ENCODE results near the gene TRAPPC11.

The TRAPPC11 gene

GRCh38 chr4:183637461-183637860, 21.6 kb upstream of the TRAPPC11 start:
- Histone ChIP-seq H3K9ac (ENCODE audit: low read depth, low read length, poor library complexity) (no peak overlapping the region), H2BK12ac (ENCODE audit: low read length) (no peak overlapping the region), H3K9me3 (replicated peaks in 1 of 2; ENCODE audit: control insufficient read depth in 2 of 2, insufficient read depth in 1 of 2, low read depth in 1 of 2, low read length in 2 of 2) (no peaks in the 10 kb centered on the region), H3K36me3 (replicated peaks in 1 of 2; ENCODE audit: control insufficient read depth in 2 of 2, insufficient read depth in 2 of 2, low read length in 2 of 2) (peaks cover 0 to 12% of the 10 kb centered on the region in 2 donors), H2AK5ac (ENCODE audit: low read depth, low read length) (no peak overlapping the region), H3K18ac (ENCODE audit: low read length) (no peak overlapping the region), H2AFZ (ENCODE audit: low read length) (no peak overlapping the region), H3K14ac (ENCODE audit: low read length) (no peak overlapping the region), H3K4ac (ENCODE audit: low read length) (no peak overlapping the region), H3K4me1 (ENCODE audit: control insufficient read depth in 2 of 2, insufficient read depth in 1 of 2, low read depth in 1 of 2, low read length in 2 of 2) (peaks cover 5% of the 10 kb centered on the region in 2 donors), H2BK5ac (ENCODE audit: low read length) (no peak overlapping the region), H3K27ac (replicated peaks; ENCODE audit: low read length) (no peak overlapping the region), H3K27me3 (ENCODE audit: control insufficient read depth in 3 of 3, insufficient read depth in 3 of 3, low read depth in 1 of 3, low read length in 3 of 3) (no peaks in the 10 kb centered on the region), H4K91ac (ENCODE audit: low read depth, low read length, poor library complexity) (no peak overlapping the region), H2BK120ac (ENCODE audit: low read depth, low read length) (no peak overlapping the region), H3K4me2 (ENCODE audit: insufficient read depth, low read length, poor library complexity, severe bottlenecking) (no peak overlapping the region), H3K79me1 (ENCODE audit: low read depth, low read length) (no peaks in the 10 kb centered on the region), H3K23ac (ENCODE audit: low read depth, low read length, poor library complexity) (no peak overlapping the region), H4K8ac (ENCODE audit: low read depth, low read length) (no peak overlapping the region), H3K4me3 (ENCODE audit: low read length in 2 of 2) (no peak overlapping the region), H2BK15ac (ENCODE audit: low read length) (no peak overlapping the region)
- no CpG with 5 or more reads among the region's 3 CpGs for WGBS, 2 donors (ENCODE audit: extremely low coverage in 2 of 2, insufficient read length in 2 of 2, insufficient replicate concordance in 1 of 2)
- no peak for DNase-seq (ENCODE audit: low spot score)

- Histone ChIP-seq H2BK15ac (ENCODE audit: low read length) (no peak overlapping the region), H3K4ac (ENCODE audit: low read length) (no peak overlapping the region), H3K14ac (ENCODE audit: low read length) (no peak overlapping the region), H3K9ac (ENCODE audit: low read depth, low read length, poor library complexity) (no peak overlapping the region), H3K9me3 (replicated peaks in 1 of 2; ENCODE audit: control insufficient read depth in 2 of 2, insufficient read depth in 1 of 2, low read depth in 1 of 2, low read length in 2 of 2) (no peaks in the 10 kb centered on the region), H3K18ac (ENCODE audit: low read length) (no peak overlapping the region), H3K4me1 (ENCODE audit: control insufficient read depth in 2 of 2, insufficient read depth in 1 of 2, low read depth in 1 of 2, low read length in 2 of 2) (peaks cover 5% of the 10 kb centered on the region in 2 donors), H4K8ac (ENCODE audit: low read depth, low read length) (no peak overlapping the region), H3K79me1 (ENCODE audit: low read depth, low read length) (no peaks in the 10 kb centered on the region), H3K23ac (ENCODE audit: low read depth, low read length, poor library complexity) (no peak overlapping the region), H2AK5ac (ENCODE audit: low read depth, low read length) (no peak overlapping the region), H3K4me2 (ENCODE audit: insufficient read depth, low read length, poor library complexity, severe bottlenecking) (no peak overlapping the region), H2BK12ac (ENCODE audit: low read length) (no peak overlapping the region), H2BK120ac (ENCODE audit: low read depth, low read length) (no peak overlapping the region), H2AFZ (ENCODE audit: low read length) (no peak overlapping the region), H3K36me3 (replicated peaks in 1 of 2; ENCODE audit: control insufficient read depth in 2 of 2, insufficient read depth in 2 of 2, low read length in 2 of 2) (peaks cover 0 to 18% of the 10 kb centered on the region in 2 donors), H2BK5ac (ENCODE audit: low read length) (no peak overlapping the region), H3K27ac (replicated peaks; ENCODE audit: low read length) (no peak overlapping the region), H3K27me3 (ENCODE audit: control insufficient read depth in 3 of 3, insufficient read depth in 3 of 3, low read depth in 1 of 3, low read length in 3 of 3) (no peaks in the 10 kb centered on the region), H3K4me3 (ENCODE audit: low read length in 2 of 2) (no peak overlapping the region), H4K91ac (ENCODE audit: low read depth, low read length, poor library complexity) (no peak overlapping the region)
- DNase-seq (ENCODE audit: low spot score), result no peak
- WGBS, 2 donors (ENCODE audit: extremely low coverage in 2 of 2, insufficient read length in 2 of 2, insufficient replicate concordance in 1 of 2), result no CpG with 5 or more reads among the region's 5 CpGs
Observed at GRCh38 chr4:183638436-183638835, 20.7 kb upstream of the TRAPPC11 start.

GRCh38 chr4:183639291-183639690, 19.8 kb upstream of the TRAPPC11 start:
- no peaks in the 10 kb centered on the region for H3K79me1 ChIP-seq (ENCODE audit: low read depth, low read length)
- H3K23ac ChIP-seq (ENCODE audit: low read depth, low read length, poor library complexity), result no peak overlapping the region
- no peak overlapping the region for H2BK12ac ChIP-seq (ENCODE audit: low read length)
- H2AK5ac ChIP-seq (ENCODE audit: low read depth, low read length), result no peak overlapping the region
- H2BK120ac ChIP-seq (ENCODE audit: low read depth, low read length), result no peak overlapping the region
- H3K18ac ChIP-seq (ENCODE audit: low read length), result no peak overlapping the region
- H3K27me3 ChIP-seq (ENCODE audit: control insufficient read depth in 3 of 3, insufficient read depth in 3 of 3, low read depth in 1 of 3, low read length in 3 of 3), result no peaks in the 10 kb centered on the region
- no peaks in the 10 kb centered on the region for H3K9me3 ChIP-seq (replicated peaks in 1 of 2; ENCODE audit: control insufficient read depth in 2 of 2, insufficient read depth in 1 of 2, low read depth in 1 of 2, low read length in 2 of 2)
- H3K9ac ChIP-seq (ENCODE audit: low read depth, low read length, poor library complexity), result no peak overlapping the region
- H3K27ac ChIP-seq (replicated peaks; ENCODE audit: low read length), result no peak overlapping the region
- no peak overlapping the region for H3K14ac ChIP-seq (ENCODE audit: low read length)
- H3K4me2 ChIP-seq (ENCODE audit: insufficient read depth, low read length, poor library complexity, severe bottlenecking), result no peak overlapping the region
- H3K4me3 ChIP-seq (ENCODE audit: low read length in 2 of 2), result no peak overlapping the region
- no CpG with 5 or more reads among the region's 3 CpGs for WGBS, 2 donors (ENCODE audit: extremely low coverage in 2 of 2, insufficient read length in 2 of 2, insufficient replicate concordance in 1 of 2)
- peaks cover 5% of the 10 kb centered on the region in 2 donors for H3K4me1 ChIP-seq (ENCODE audit: control insufficient read depth in 2 of 2, insufficient read depth in 1 of 2, low read depth in 1 of 2, low read length in 2 of 2)
- no peak overlapping the region for H4K91ac ChIP-seq (ENCODE audit: low read depth, low read length, poor library complexity)
- H2BK5ac ChIP-seq (ENCODE audit: low read length), result no peak overlapping the region
- H3K36me3 ChIP-seq (replicated peaks in 1 of 2; ENCODE audit: control insufficient read depth in 2 of 2, insufficient read depth in 2 of 2, low read length in 2 of 2), result peaks cover 0 to 26% of the 10 kb centered on the region in 2 donors
- no peak overlapping the region for H2AFZ ChIP-seq (ENCODE audit: low read length)
- no peak overlapping the region for H3K4ac ChIP-seq (ENCODE audit: low read length)
- no peak overlapping the region for H4K8ac ChIP-seq (ENCODE audit: low read depth, low read length)
- no peak for DNase-seq (ENCODE audit: low spot score)
- H2BK15ac ChIP-seq (ENCODE audit: low read length), result no peak overlapping the region

GRCh38 chr4:183645326-183645725, 13.8 kb upstream of the TRAPPC11 start:
- H3K4me2 ChIP-seq (ENCODE audit: insufficient read depth, low read length, poor library complexity, severe bottlenecking), result no peak overlapping the region
- H2AK5ac ChIP-seq (ENCODE audit: low read depth, low read length), result no peak overlapping the region
- no peak overlapping the region for H2BK12ac ChIP-seq (ENCODE audit: low read length)
- no peak overlapping the region for H3K27ac ChIP-seq (replicated peaks; ENCODE audit: low read length)
- H2BK120ac ChIP-seq (ENCODE audit: low read depth, low read length), result no peak overlapping the region
- no peaks in the 10 kb centered on the region for H3K4me1 ChIP-seq (ENCODE audit: control insufficient read depth in 2 of 2, insufficient read depth in 1 of 2, low read depth in 1 of 2, low read length in 2 of 2)
- H3K4me3 ChIP-seq (ENCODE audit: low read length in 2 of 2), result no peak overlapping the region
- no peaks in the 10 kb centered on the region for H3K9me3 ChIP-seq (replicated peaks in 1 of 2; ENCODE audit: control insufficient read depth in 2 of 2, insufficient read depth in 1 of 2, low read depth in 1 of 2, low read length in 2 of 2)
- H2BK15ac ChIP-seq (ENCODE audit: low read length), result no peak overlapping the region
- no peak overlapping the region for H3K4ac ChIP-seq (ENCODE audit: low read length)
- no peak overlapping the region for H4K91ac ChIP-seq (ENCODE audit: low read depth, low read length, poor library complexity)
- no peak overlapping the region for H3K18ac ChIP-seq (ENCODE audit: low read length)
- H2BK5ac ChIP-seq (ENCODE audit: low read length), result no peak overlapping the region
- H3K9ac ChIP-seq (ENCODE audit: low read depth, low read length, poor library complexity), result no peak overlapping the region
- no peak overlapping the region for H4K8ac ChIP-seq (ENCODE audit: low read depth, low read length)
- WGBS, 2 donors (ENCODE audit: extremely low coverage in 2 of 2, insufficient read length in 2 of 2, insufficient replicate concordance in 1 of 2), result no CpG with 5 or more reads among the region's 7 CpGs
- H3K14ac ChIP-seq (ENCODE audit: low read length), result no peak overlapping the region
- H3K23ac ChIP-seq (ENCODE audit: low read depth, low read length, poor library complexity), result no peak overlapping the region
- no peaks in the 10 kb centered on the region for H3K79me1 ChIP-seq (ENCODE audit: low read depth, low read length)
- H3K36me3 ChIP-seq (replicated peaks in 1 of 2; ENCODE audit: control insufficient read depth in 2 of 2, insufficient read depth in 2 of 2, low read length in 2 of 2), result peaks cover 3 to 81% of the 10 kb centered on the region in 2 donors
- H3K27me3 ChIP-seq (ENCODE audit: control insufficient read depth in 3 of 3, insufficient read depth in 3 of 3, low read depth in 1 of 3, low read length in 3 of 3), result no peaks in the 10 kb centered on the region
- H2AFZ ChIP-seq (ENCODE audit: low read length), result no peak overlapping the region
- DNase-seq (ENCODE audit: low spot score), result no peak

Data from neuronal stem cell (in vitro differentiated cells).